ENCODE data around the gene SORBS1. TPM values are rescaled to one million over a fixed set of nuclear protein-coding genes. Genes with fewer than 3 reads are reported as not detected.

The SORBS1 gene
- total RNA-seq, 2 experiments from 2014 or later, result 0.57 to 3.1 TPM

- TF ChIP-seq EZH2phosphoT487 (IDR thresholded peaks at IDR 0.05; ENCODE audit: borderline replicate concordance, low read depth, low read length), result no peak
- TF ChIP-seq CTCF (conservative IDR thresholded peaks at IDR 0.05; ENCODE audit: low read length), result no peak
- intact Hi-C loops (cut with micrococcal nuclease; ENCODE audit: unreplicated experiment), result no loop called here
- Histone ChIP-seq H4K20me1 (ENCODE audit: insufficient read depth, low read length) (no peaks in the 10 kb centered on the region), H2AFZ (ENCODE audit: low read length) (no peak overlapping the region), H3K27ac (ENCODE audit: low read depth, low read length, poor library complexity, severe bottlenecking) (no peak overlapping the region), H3K36me3 (ENCODE audit: insufficient read depth, low read length) (no peaks in the 10 kb centered on the region), H3K4me1 (ENCODE audit: insufficient read depth, low read length, poor library complexity, severe bottlenecking) (no peaks in the 10 kb centered on the region), H3K9me3 (ENCODE audit: low read length) (no peaks in the 10 kb centered on the region), H3K4me3 (ENCODE audit: low read depth, low read length, poor library complexity, severe bottlenecking) (no peak overlapping the region), H3K4me2 (ENCODE audit: low read length) (no peak overlapping the region), H3K9me2 (ENCODE audit: insufficient read depth, low read length) (no peaks in the 10 kb centered on the region), H3K79me2 (ENCODE audit: insufficient read depth, low read depth, low read length) (no peaks in the 10 kb centered on the region)
- DNase-seq (ENCODE audit: low spot score), result no peak
- ChIA-PET CTCF (ENCODE audit: unreplicated experiment) (no interaction called here), POLR2A (no interaction called here)
- no TSS peak for BruUV-seq (replicated peaks)
These were observed 138.9 kb downstream of the SORBS1 start for GRCh38 chr10:95422233-95422632.

- no peak overlapping the region for H3K4me3 ChIP-seq (ENCODE audit: low read depth, low read length, poor library complexity, severe bottlenecking)
- POLR2A ChIA-PET, result no interaction called here
These were observed 139.4 kb downstream of the SORBS1 start for GRCh38 chr10:95421782-95422181.

GRCh38 chr10:95419399-95419798 lies 141.8 kb downstream of the SORBS1 start:
- intact Hi-C loops (cut with micrococcal nuclease; ENCODE audit: unreplicated experiment), result no loop called here
- Histone ChIP-seq H3K36me3 (ENCODE audit: insufficient read depth, low read length) (no peaks in the 10 kb centered on the region), H3K4me2 (ENCODE audit: low read length) (no peak overlapping the region), H2AFZ (ENCODE audit: low read length) (no peak overlapping the region), H3K79me2 (ENCODE audit: insufficient read depth, low read depth, low read length) (no peaks in the 10 kb centered on the region), H3K4me1 (ENCODE audit: insufficient read depth, low read length, poor library complexity, severe bottlenecking) (no peaks in the 10 kb centered on the region), H3K4me3 (ENCODE audit: low read depth, low read length, poor library complexity, severe bottlenecking) (no peak overlapping the region), H4K20me1 (ENCODE audit: insufficient read depth, low read length) (no peaks in the 10 kb centered on the region), H3K9me3 (ENCODE audit: low read length) (no peaks in the 10 kb centered on the region), H3K9me2 (ENCODE audit: insufficient read depth, low read length) (no peaks in the 10 kb centered on the region), H3K27ac (ENCODE audit: low read depth, low read length, poor library complexity, severe bottlenecking) (no peak overlapping the region)
- BruUV-seq (replicated peaks), result no TSS peak
- ChIA-PET POLR2A (interaction anchor here (1.0 to 1.4 kb wide), 2 partner anchors 9 to 11 kb away, joined by 4 read pairs; no protein-coding TSS in a partner anchor), CTCF (ENCODE audit: unreplicated experiment) (no interaction called here)
- TF ChIP-seq CTCF (conservative IDR thresholded peaks at IDR 0.05; ENCODE audit: low read length), result no peak
- no peak for TF ChIP-seq EZH2phosphoT487 (IDR thresholded peaks at IDR 0.05; ENCODE audit: borderline replicate concordance, low read depth, low read length)
- no peak for DNase-seq (ENCODE audit: low spot score)

More at GRCh38 chr10:95421782-95422181, 139.4 kb downstream of the SORBS1 start:
- no peak overlapping the region for H2AFZ ChIP-seq (ENCODE audit: low read length)
- no TSS peak for BruUV-seq (replicated peaks)
- intact Hi-C loops (cut with micrococcal nuclease; ENCODE audit: unreplicated experiment), result no loop called here
- no peak overlapping the region for H3K4me2 ChIP-seq (ENCODE audit: low read length)
- H3K4me1 ChIP-seq (ENCODE audit: insufficient read depth, low read length, poor library complexity, severe bottlenecking), result no peaks in the 10 kb centered on the region
- CTCF ChIA-PET (ENCODE audit: unreplicated experiment), result no interaction called here
- no peaks in the 10 kb centered on the region for H3K9me2 ChIP-seq (ENCODE audit: insufficient read depth, low read length)
- TF ChIP-seq EZH2phosphoT487 (IDR thresholded peaks at IDR 0.05; ENCODE audit: borderline replicate concordance, low read depth, low read length) (no peak), CTCF (conservative IDR thresholded peaks at IDR 0.05; ENCODE audit: low read length) (no peak)
- no peaks in the 10 kb centered on the region for H3K36me3 ChIP-seq (ENCODE audit: insufficient read depth, low read length)
- H3K9me3 ChIP-seq (ENCODE audit: low read length), result no peaks in the 10 kb centered on the region
- H3K79me2 ChIP-seq (ENCODE audit: insufficient read depth, low read depth, low read length), result no peaks in the 10 kb centered on the region
- no peak overlapping the region for H3K27ac ChIP-seq (ENCODE audit: low read depth, low read length, poor library complexity, severe bottlenecking)
- H4K20me1 ChIP-seq (ENCODE audit: insufficient read depth, low read length), result no peaks in the 10 kb centered on the region
- DNase-seq (ENCODE audit: low spot score), result no peak
